A204.1 (cell line): ENCODE data around the gene MBOAT7.
"Not testable (repeated sequence)": the region's sequence is repeated elsewhere in the genome, so short reads cannot be mapped to it uniquely, and the experiment has no call there.

ENCODE experiments used
- FAIRE-seq: peaks from 2 replicates; lab custom pipeline; 2012; peaks lifted over from hg19 to GRCh38; lab: Jason Lieb, UNC

MBOAT7 gene

GRCh38 chr19:54209058-54209810, 19.9 kb upstream of the MBOAT7 start:
- no peak for FAIRE-seq

- FAIRE-seq = no peak
These were observed 19.3 kb upstream of the MBOAT7 start for GRCh38 chr19:54208784-54209057.

DNA sequence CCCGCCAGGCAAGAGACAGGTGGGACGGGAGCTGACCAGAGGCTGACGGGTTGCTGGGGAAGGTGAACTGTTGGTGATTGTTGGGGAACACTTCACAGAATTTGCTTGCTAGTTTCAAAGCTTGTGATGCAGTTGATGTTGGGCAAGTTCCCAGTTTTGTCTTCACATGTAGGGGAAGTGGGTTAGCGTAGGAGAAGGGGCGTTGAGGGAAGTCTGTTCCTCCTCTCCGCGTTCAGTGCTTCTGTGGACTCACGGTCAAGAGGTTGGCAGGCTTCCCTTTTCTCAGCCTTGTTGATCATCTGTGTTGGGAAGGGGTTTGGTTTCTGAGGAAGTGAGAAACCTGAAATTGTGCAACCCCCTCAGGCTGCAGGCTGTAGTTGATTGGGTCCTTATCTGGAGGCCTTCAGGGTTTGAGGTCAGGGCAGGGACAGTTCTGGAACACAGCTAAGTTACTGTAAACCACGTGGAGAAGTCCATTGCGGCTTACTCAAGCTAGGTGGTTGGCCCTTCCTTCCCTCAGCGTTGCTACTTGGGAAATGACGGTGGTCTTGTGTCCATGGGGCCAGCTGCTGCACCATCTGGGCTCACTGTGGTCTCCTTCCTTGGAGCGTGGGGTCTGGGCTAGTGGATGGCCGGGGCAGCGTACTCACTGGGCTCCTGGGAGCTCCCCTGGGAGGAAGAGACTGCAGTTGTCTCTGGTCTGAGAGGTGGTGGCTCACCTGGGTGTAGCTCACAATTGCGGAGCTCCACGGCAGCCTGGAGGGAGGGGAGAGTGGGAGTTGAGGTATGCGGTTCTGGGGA, 18.8 kb upstream of the MBOAT7 start:
- FAIRE-seq = no peak

GRCh38 chr19:54207676-54207982, 18.2 kb upstream of the MBOAT7 start:
- no peak for FAIRE-seq

DNA sequence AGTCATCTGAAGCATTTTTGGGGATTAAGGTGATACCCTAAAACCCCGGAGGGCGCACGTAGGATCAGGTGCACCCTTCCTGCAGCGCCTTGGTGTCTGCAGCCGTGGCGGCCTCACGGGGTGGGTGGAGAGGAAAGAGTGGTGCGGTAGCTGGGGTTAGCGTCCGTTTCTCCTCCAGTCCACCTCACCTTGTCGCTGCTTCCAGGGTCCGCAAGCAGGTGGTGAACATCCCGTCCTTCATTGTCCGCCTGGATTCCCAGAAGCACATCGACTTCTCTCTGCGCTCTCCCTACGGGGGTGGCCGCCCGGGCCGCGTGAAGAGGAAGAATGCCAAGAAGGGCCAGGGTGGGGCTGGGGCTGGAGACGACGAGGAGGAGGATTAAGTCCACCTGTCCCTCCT, 17.8 kb upstream of the MBOAT7 start:
- not testable (repeated sequence) for FAIRE-seq

- FAIRE-seq = no peak
These were observed 17.4 kb upstream of the MBOAT7 start for GRCh38 chr19:54206831-54207177.

DNA sequence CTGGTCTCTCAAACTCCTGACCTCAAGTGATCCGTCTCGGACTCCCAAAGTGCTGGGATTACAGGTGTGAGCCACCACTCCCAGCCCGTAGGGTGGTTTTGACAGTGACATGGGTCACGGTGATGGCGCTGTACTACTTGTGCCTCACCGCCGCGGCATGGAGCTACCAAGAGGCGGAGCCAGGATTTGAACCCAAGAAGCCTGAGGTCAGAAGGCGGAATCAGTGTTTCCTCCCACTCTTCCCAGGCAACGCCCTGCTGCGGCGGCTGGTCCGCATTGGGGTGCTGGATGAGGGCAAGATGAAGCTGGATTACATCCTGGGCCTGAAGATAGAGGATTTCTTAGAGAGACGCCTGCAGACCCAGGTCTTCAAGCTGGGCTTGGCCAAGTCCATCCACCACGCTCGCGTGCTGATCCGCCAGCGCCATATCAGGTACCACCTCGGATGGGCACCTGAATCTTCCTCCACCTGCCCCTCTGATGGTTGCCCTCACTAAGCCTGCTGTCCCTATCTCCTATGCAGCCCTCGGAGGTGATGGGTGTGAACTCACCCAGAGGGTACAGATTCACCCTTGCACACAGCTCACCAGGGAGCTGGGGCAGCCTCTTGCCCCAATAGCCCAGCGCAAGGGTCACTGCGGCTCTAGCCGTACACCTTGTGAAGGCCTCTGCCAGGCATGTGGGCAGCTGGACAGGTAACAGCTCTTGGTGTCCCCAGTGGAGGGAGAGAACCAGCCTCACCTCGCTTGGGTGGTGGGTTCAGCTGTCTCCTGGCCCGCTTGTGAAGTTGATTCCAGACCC, 16.9 kb upstream of the MBOAT7 start:
- FAIRE-seq = no peak

DNA sequence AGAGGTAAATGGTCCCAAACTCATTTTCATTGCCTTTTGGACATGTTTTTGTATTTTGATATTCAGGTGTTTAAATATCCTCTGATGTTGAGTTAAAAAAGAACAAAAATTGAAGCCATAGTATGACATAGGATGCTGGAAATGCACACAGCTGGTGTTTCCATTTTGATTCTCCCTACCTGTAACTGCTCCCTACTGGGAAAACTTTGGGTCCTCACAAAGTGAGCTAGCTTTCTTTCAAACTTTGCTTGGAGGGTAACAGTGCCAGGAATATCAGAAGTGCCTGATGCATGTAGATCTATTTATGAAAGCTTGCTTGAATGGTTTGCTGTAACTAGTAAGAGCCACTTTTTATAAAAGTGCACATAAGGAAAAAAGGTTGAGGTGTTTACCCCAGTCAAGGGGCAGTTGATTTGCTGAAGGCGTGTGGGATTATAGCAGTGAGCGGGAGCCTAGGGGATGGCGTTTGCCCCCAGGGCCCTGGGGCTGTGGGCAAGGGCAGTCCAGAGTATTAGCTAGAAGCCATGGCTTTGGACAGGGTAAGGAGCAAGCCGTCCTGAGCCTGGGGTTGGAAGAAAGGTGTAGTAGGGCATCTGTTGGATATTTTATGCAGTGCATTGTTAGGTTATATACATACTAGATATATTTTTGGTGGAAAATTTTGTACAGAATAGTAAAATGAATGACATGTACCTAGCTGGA, 15.5 kb upstream of the MBOAT7 start:
- FAIRE-seq = no peak

GRCh38 chr19:54203151-54203611, 13.8 kb upstream of the MBOAT7 start:
- FAIRE-seq = no peak

DNA sequence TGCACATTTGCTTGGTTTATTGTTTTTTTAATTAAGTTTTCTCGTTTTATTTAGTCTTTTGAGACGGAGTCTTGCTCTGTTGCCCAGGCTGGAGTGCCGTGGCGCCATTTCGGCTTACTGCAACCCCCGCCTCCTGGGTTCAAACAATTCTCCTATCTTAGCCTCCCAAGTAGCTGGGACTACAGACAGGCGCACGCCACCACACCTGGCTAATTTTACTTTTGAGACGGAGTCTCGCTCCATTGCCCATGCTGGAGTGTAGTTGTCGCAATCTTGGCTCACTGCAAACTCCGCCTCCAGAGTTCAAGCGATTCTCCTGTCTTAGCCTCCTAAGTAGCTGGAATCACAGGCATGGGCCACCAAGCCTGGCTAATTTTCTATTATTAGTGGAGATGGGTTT, 12.6 kb upstream of the MBOAT7 start:
- no peak for FAIRE-seq

- no peak for FAIRE-seq
These were observed 11.9 kb upstream of the MBOAT7 start for GRCh38 chr19:54201172-54201701.

- no peak for FAIRE-seq
These were observed 10.0 kb upstream of the MBOAT7 start for GRCh38 chr19:54199401-54199800.

- FAIRE-seq = no peak
These were observed 7.7 kb upstream of the MBOAT7 start for GRCh38 chr19:54197121-54197520.

DNA sequence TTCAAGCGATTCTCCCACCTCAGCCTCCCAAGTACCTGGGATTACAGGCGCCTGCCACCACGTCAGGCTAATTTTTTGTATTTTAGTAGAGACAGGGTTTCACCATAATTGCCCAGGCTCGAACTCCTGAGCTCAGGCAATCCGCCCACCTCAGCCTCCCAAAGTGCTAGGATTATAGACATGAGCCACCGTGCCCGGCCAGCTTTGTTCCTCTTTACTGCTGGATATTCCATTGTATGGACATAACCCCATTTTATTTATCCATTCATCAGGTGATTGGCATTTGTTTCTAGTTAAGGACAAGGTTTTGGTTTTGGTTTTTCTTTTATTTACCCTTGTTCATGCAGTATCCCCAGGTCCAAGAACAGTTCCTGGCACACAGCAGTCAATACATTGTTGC, 7.2 kb upstream of the MBOAT7 start:
- FAIRE-seq = no peak

- not testable (repeated sequence) for FAIRE-seq
These were observed 5.1 kb upstream of the MBOAT7 start for GRCh38 chr19:54194463-54194862.

DNA sequence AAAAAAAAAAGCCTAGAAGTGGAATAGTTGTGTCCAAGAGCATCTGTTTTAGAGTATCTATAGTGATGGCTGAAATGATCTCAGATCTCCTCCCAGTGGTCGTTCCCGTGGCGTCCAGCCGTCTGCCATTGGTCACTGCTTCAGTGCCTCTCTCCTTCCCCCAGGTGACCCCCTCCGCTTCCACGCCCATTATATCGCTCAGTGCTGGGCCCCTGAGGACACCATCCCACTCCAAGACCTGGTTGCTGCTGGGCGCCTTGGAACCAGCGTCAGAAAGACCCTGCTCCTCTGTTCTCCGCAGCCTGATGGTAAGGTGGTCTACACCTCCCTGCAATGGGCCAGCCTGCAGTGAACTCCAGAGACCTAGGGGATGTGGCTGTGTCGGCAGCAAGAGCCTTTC, 3.6 kb upstream of the MBOAT7 start:
- no peak for FAIRE-seq

GRCh38 chr19:54191811-54192453, 2.6 kb upstream of the MBOAT7 start:
- no peak for FAIRE-seq

DNA sequence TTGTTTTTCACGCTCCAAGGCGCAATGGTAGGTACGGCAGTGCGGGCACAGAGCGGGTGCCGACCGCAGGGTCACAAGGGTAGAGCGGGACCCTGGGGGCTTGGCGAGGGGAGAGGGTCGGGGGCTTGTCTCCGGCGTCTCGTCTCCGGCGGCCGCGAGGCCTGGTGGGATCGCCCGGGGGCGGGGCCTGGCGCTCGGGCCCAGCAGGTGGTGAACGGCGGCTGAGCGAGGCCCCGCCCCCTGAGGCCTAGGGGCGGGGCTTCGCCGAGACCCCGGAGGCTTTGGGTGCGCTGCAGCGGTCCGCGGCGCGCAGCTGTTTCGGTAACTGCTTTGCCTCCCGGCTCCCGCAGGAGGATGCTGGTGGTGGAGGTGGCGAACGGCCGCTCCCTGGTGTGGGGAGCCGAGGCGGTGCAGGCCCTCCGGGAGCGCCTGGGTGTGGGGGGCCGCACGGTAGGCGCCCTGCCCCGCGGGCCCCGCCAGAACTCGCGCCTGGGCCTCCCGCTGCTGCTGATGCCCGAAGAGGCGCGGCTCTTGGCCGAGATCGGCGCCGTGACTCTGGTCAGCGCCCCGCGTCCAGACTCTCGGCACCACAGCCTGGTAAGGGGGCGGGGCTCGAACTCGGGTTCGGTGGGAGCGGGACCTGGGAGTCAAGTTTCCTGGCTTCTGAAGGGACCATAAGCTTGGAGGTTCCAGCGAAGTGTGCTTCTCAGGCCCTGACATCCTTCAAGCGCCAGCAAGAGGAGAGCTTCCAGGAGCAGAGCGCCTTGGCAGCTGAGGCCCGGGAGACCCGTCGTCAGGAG, 1.8 kb upstream of the MBOAT7 start, which contains the start of gene TSEN34:
TSEN34 (plus strand) TSS at position 298 of the 800 bp plus-strand sequence; CDS start at position 355, 57 bp downstream.
- no peak for FAIRE-seq

- FAIRE-seq = peak; percentile 99
These were observed 1.2 kb upstream of the MBOAT7 start for GRCh38 chr19:54190503-54191010.

DNA sequence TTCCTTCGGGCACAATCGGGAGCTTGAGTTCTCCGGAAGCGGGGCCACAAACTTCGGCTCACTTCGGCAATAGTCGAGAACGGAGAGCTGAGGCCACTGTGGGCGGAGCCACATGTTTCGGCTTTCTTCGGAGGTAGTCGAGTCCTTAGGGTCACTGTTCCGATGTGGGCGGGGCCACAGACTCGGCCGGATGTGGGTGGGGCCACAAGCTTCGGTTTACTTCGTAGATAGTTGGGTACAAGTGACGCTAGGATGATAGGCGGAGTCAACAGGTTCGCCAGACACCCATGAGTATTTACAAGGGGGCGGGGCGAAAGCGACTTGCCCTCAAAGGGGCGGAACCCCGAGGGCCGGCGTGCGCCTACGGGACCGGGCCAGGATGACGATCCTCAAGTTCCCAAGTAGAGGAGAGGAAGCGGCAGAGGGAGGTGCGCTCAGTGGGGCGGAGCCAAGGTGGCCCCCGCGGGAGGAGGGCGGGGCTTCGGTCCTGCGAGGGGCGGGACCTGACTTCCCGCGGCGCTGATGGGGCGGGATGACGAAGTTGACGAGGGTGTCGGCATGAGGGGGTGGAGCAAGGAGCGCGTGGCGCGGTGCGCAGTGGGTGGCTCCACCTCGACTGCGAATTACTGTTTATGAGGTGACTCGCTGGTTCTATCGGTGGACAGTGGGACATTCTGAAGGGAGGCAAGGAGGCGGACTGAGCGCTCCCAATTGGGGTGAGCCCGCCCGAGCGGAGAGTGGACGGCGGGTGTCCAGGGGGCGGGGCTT, 539 bp upstream of the MBOAT7 start:
- FAIRE-seq = peak; percentile 100
